Stimulated activated naive B cell treated with anti-CD40 and anti-IgM and Interleukin-4, amounts not matched to agents 10 μg/mL and 1 μg/mL and 100 μg/mL, for 72 hours (primary cell): ENCODE data around the gene HOXA4.

Experiments
- ATAC-seq, 2 donors: fragments of 150-1000 bp; cut with Tn5 transposase; replicated peaks; 2 replicates each; pipeline ENCODE4 v1.10.0; 2021; ENCODE audit warnings: moderate library complexity in 1 of 2
- DNase-seq: peaks from one replicate; pipeline ENCODE4 v3.0.0; 2021
- H3K27ac Mint-ChIP-seq: one replicate; pipeline ENCODE4 v1.8.0; 2022; ENCODE audit warnings: mild to moderate bottlenecking, mixed read lengths
- H3K27me3 Mint-ChIP-seq, 2 donors: one replicate each; pipeline ENCODE4 v1.8.0; 2022; ENCODE audit warnings: mixed read lengths in 2 of 2
- H3K36me3 Mint-ChIP-seq, 2 donors: one replicate each; pipeline ENCODE4 v1.8.0; 2022; ENCODE audit warnings: mixed read lengths in 2 of 2, mild to moderate bottlenecking in 1 of 2
- H3K4me1 Mint-ChIP-seq, 2 donors: one replicate each; pipeline ENCODE4 v1.8.0; 2022; ENCODE audit warnings: mixed read lengths in 2 of 2, mild to moderate bottlenecking in 1 of 2
- H3K4me3 Mint-ChIP-seq, 2 donors: one replicate each; pipeline ENCODE4 v1.8.0; 2022; ENCODE audit warnings: mild to moderate bottlenecking in 2 of 2, mixed read lengths in 2 of 2, moderate library complexity in 1 of 2
- H3K9me3 Mint-ChIP-seq, 2 donors: one replicate each; pipeline ENCODE4 v1.8.0; 2022; ENCODE audit warnings: mixed read lengths in 2 of 2, mild to moderate bottlenecking in 1 of 2

HOXA4 gene

GRCh38 chr7:27156916-27157701 is 26.6 kb upstream of the HOXA4 start:
- peak overlapping the region; percentile 91 for H3K27ac Mint-ChIP-seq
- H3K27me3 Mint-ChIP-seq = peaks cover 68 to 87% of the 10 kb centered on the region in 2 donors

GRCh38 chr7:27156508-27156898 is 25.9 kb upstream of the HOXA4 start, which contains the start of gene HOXA7:
HOXA7 (minus strand) TSS chr7:27156675; CDS start chr7:27156545, 130 bp downstream.
- peak within 1 kb of the TSS; percentile 91 for H3K27ac Mint-ChIP-seq
- H3K36me3 Mint-ChIP-seq = peaks cover 2 to 19% of the 10 kb centered on the region in 2 donors
- peaks cover 3 to 4% of the 10 kb centered on the region in 2 donors for H3K9me3 Mint-ChIP-seq
- DNase-seq (no peak), ATAC-seq (no peak)
- H3K27me3 Mint-ChIP-seq = peaks cover 68 to 87% of the 10 kb centered on the region in 2 donors
- H3K4me1 Mint-ChIP-seq = peaks cover 32 to 69% of the 10 kb centered on the region in 2 donors
- peak within 1 kb of the TSS; percentile 56 to 68 for H3K4me3 Mint-ChIP-seq

More at GRCh38 chr7:27156916-27157701, 26.6 kb upstream of the HOXA4 start:
- peak overlapping the region; percentile 44 to 56 for H3K4me3 Mint-ChIP-seq
- no peak for DNase-seq
- H3K9me3 Mint-ChIP-seq = peaks cover 2 to 3% of the 10 kb centered on the region in 2 donors
- no peak for ATAC-seq
- peaks cover 26 to 63% of the 10 kb centered on the region in 2 donors for H3K4me1 Mint-ChIP-seq
- peaks cover 2 to 19% of the 10 kb centered on the region in 2 donors for H3K36me3 Mint-ChIP-seq

GRCh38 chr7:27155816-27156507 is 25.4 kb upstream of the HOXA4 start:
- Mint-ChIP-seq H3K9me3 (peaks cover 3 to 4% of the 10 kb centered on the region in 2 donors), H3K4me1 (peaks cover 34 to 71% of the 10 kb centered on the region in 2 donors), H3K4me3 (peak overlapping the region; percentile 51 to 68), H3K36me3 (peaks cover 2 to 19% of the 10 kb centered on the region in 2 donors), H3K27ac (peak overlapping the region; percentile 84), H3K27me3 (peaks cover 71 to 87% of the 10 kb centered on the region in 2 donors)
- DNase-seq (no peak), ATAC-seq (no peak)

- DNase-seq = no peak
Measured at GRCh38 chr7:27154901-27155815, 24.6 kb upstream of the HOXA4 start.

DNA sequence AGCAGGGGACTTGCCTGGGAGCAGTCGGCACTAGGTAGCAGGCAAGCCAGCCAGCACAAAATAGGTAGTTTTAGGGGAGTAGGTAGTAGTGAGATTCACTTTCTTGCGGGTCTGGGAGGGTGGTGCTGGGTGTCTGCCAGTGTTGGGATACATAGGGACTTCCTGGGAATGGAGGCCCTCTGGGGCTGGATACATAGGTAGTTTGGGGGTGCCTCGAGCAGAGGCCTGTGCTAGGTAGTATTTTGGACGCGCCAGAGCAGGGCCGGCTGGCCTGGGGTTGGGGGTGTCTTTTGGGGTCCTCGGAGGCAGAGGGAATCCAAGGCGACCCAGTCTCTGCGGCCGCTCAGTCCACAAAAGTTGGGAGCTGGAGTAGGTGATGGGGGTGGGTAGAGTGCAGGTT is 23.8 kb upstream of the HOXA4 start:
- ATAC-seq (no peak), DNase-seq (no peak)
- H3K27me3 Mint-ChIP-seq = peaks cover 72 to 93% of the 10 kb centered on the region in 2 donors
- peak overlapping the region; percentile 85 for H3K27ac Mint-ChIP-seq
- peaks cover 37 to 69% of the 10 kb centered on the region in 2 donors for H3K4me1 Mint-ChIP-seq
- peaks cover 2 to 19% of the 10 kb centered on the region in 2 donors for H3K36me3 Mint-ChIP-seq
- peaks cover 3 to 4% of the 10 kb centered on the region in 2 donors for H3K9me3 Mint-ChIP-seq
- H3K4me3 Mint-ChIP-seq = peak overlapping the region in 1 of 2 donors; percentile 69

More at GRCh38 chr7:27154901-27155815, 24.6 kb upstream of the HOXA4 start:
- H3K4me1 Mint-ChIP-seq = peaks cover 38 to 72% of the 10 kb centered on the region in 2 donors
- peaks cover 77 to 94% of the 10 kb centered on the region in 2 donors for H3K27me3 Mint-ChIP-seq
- H3K4me3 Mint-ChIP-seq = peak overlapping the region; percentile 51 to 68
- H3K27ac Mint-ChIP-seq = peak overlapping the region; percentile 91
- H3K36me3 Mint-ChIP-seq = peaks cover 2 to 19% of the 10 kb centered on the region in 2 donors
- H3K9me3 Mint-ChIP-seq = peaks cover 3 to 4% of the 10 kb centered on the region in 2 donors
- no peak for ATAC-seq

GRCh38 chr7:27153526-27153925 is 23.0 kb upstream of the HOXA4 start:
- H3K9me3 Mint-ChIP-seq = peaks cover 3 to 4% of the 10 kb centered on the region in 2 donors
- ATAC-seq = no peak
- H3K27ac Mint-ChIP-seq = no peak overlapping the region
- DNase-seq = no peak
- H3K4me3 Mint-ChIP-seq = no peak overlapping the region
- H3K4me1 Mint-ChIP-seq = peaks cover 35 to 66% of the 10 kb centered on the region in 2 donors
- H3K36me3 Mint-ChIP-seq = peaks cover 2 to 19% of the 10 kb centered on the region in 2 donors
- peaks cover 66 to 93% of the 10 kb centered on the region in 2 donors for H3K27me3 Mint-ChIP-seq

DNA sequence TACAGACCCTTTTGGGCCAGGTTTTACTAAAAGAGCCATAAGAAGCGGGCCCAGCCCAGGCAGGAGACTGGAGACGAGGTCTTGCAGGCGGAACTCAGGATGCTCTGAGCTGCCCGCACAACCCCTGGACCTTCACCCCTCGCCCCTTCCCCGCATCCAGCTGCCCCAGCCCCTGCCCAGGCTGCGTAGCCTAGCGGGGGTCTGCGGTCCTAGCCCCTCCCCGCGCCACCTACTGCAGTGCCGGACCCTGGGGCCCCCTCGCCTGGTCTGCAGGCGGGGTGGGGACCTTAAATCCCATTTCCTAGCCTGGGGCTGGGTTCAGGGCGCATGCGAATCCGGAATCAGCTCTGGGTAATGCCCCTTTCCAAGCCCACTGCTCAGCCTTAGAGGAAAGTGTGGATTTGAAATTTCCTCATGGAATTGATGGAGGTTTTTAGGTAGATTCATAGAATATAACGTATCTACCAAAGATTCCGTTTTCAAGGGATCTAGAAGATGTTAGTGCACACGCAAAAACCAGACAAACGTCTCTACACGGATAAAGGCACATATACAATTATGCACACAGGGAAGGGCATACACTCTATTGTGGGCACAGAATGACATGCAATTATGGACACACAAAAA is 22.4 kb upstream of the HOXA4 start:
- H3K27me3 Mint-ChIP-seq = peaks cover 66 to 93% of the 10 kb centered on the region in 2 donors
- DNase-seq (no peak), ATAC-seq (no peak)
- no peak overlapping the region for H3K4me3 Mint-ChIP-seq
- peaks cover 2 to 3% of the 10 kb centered on the region in 2 donors for H3K9me3 Mint-ChIP-seq
- H3K4me1 Mint-ChIP-seq = peaks cover 37 to 66% of the 10 kb centered on the region in 2 donors
- H3K27ac Mint-ChIP-seq = no peak overlapping the region
- H3K36me3 Mint-ChIP-seq = peaks cover 0 to 15% of the 10 kb centered on the region in 2 donors

DNA sequence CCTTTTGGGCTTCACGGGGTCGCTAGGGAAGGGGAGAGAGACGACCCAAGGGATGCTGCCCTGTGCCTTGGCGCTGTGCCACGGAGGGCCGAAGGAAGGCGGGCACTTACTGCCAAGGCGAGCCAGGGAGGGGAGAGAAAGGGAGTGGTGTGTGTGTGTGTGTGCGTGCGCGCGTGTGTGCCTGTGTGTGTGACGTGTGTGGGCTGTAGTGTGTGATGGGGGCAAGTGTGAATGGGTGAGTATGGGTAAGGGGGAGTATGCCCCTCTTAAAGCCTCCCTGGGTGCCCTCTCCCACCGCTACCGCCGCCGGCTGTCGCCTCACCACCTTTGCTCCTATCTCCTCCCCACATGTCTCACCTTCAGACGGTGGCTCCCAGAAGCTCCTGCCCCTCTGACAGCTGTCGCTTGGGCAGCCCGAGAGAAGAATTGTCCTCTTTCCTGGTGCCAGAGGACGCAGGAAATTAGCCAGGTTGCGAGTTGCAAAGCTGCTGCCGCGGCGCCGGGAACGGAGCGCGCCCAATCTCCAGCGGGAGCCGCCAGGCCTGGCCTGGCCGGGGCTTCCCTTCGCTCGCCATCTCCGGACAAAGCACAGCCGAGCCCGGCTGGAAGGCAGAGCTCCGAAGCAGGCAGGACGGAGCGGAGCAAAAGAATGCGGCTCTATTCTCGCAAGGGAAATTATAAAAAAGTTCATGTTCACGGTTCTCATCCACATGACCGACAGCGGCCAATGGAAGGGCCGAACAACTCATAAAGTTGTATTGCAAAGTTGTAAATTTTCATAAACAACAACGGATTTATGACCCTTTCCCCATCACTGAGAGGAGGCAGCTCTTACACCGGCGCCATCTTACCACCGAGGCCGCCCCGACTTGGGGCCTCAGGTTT is 21.6 kb upstream of the HOXA4 start, which contains the start of gene HOXA3:
TSS of gene HOXA3 (minus strand) at position 653 of the 885 bp plus-strand sequence. CDS start 41,943 bp downstream, outside the sequence.
- H3K4me3 Mint-ChIP-seq = peak within 1 kb of the TSS; percentile 78 to 80
- no peak for ATAC-seq
- no peak for DNase-seq
- peaks cover 63 to 91% of the 10 kb centered on the region in 2 donors for H3K27me3 Mint-ChIP-seq
- H3K36me3 Mint-ChIP-seq = peaks cover 0 to 11% of the 10 kb centered on the region in 2 donors
- peak within 1 kb of the TSS; percentile 85 for H3K27ac Mint-ChIP-seq
- H3K9me3 Mint-ChIP-seq = peaks cover 3% of the 10 kb centered on the region in 2 donors
- H3K4me1 Mint-ChIP-seq = peaks cover 36 to 66% of the 10 kb centered on the region in 2 donors

- H3K27me3 Mint-ChIP-seq = peaks cover 66 to 92% of the 10 kb centered on the region in 2 donors
- H3K27ac Mint-ChIP-seq = peak overlapping the region; percentile 85
- peak overlapping the region; percentile 78 to 80 for H3K4me3 Mint-ChIP-seq
- DNase-seq (no peak), ATAC-seq (no peak)
- peaks cover 0 to 11% of the 10 kb centered on the region in 2 donors for H3K36me3 Mint-ChIP-seq
- H3K9me3 Mint-ChIP-seq = peaks cover 3 to 4% of the 10 kb centered on the region in 2 donors
- peaks cover 38 to 64% of the 10 kb centered on the region in 2 donors for H3K4me1 Mint-ChIP-seq
Measured at GRCh38 chr7:27151341-27151930, 20.9 kb upstream of the HOXA4 start.

GRCh38 chr7:27150568-27151340 is 20.2 kb upstream of the HOXA4 start:
- ATAC-seq (peak; percentile 79 to 83), DNase-seq (peak; percentile 57)
- peaks cover 0 to 11% of the 10 kb centered on the region in 2 donors for H3K36me3 Mint-ChIP-seq
- H3K27me3 Mint-ChIP-seq = peaks cover 73 to 92% of the 10 kb centered on the region in 2 donors
- peak overlapping the region; percentile 85 for H3K27ac Mint-ChIP-seq
- H3K9me3 Mint-ChIP-seq = peaks cover 3 to 4% of the 10 kb centered on the region in 2 donors
- H3K4me3 Mint-ChIP-seq = peak overlapping the region; percentile 78 to 80
- peaks cover 38 to 57% of the 10 kb centered on the region in 2 donors for H3K4me1 Mint-ChIP-seq

DNA sequence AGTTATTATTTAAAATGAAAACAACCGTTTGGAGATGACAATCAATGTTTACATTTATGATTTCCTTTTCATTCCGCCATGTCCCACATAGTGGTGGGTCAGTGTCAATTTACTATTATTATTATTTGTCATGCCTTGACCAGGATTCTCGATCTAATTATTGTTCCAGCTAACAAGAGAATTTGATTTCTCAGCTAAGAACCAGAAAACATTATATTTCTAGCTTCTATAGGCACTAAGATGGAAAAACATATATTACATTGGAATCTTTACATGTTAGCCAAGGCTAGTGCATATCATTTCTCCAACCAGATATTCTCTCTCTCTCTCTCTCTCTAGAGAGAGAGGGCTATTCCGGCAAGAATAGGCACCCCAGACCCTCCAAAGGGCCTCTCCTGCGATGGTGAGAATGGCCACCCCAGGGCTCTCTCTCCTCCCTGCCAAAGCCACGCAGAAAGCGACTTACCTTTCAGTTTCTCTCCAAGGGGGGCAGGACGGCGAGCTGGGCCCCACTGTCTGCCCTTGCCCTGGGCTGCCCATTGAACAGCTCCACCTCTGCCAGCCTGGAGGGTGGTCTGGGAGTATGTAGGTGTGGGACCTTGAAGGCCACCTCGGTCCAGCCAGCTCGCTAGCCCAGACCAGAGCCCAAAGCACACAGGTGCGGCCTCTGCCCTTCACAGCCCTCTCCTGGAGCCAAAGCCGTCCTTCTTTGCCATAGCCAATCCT is 19.4 kb upstream of the HOXA4 start:
- peaks cover 3 to 4% of the 10 kb centered on the region in 2 donors for H3K9me3 Mint-ChIP-seq
- no peak for DNase-seq

More for the DNA sequence above, 19.4 kb upstream of the HOXA4 start:
- ATAC-seq = peak in 1 of 2 donors; percentile 15
- Mint-ChIP-seq H3K27me3 (peaks cover 74 to 92% of the 10 kb centered on the region in 2 donors), H3K4me1 (peaks cover 38 to 51% of the 10 kb centered on the region in 2 donors), H3K36me3 (peaks cover 0 to 7% of the 10 kb centered on the region in 2 donors), H3K27ac (no peak overlapping the region), H3K4me3 (peak overlapping the region; percentile 78 to 80)
